ENCODE data around the gene ARHGEF10L.

The ARHGEF10L gene

GRCh38 chr1:17635276-17635675, 95.8 kb downstream of the ARHGEF10L start:
- DNase-seq = no peak

- DNase-seq = no peak
Observed at GRCh38 chr1:17635811-17636210, 96.3 kb downstream of the ARHGEF10L start.

- DNase-seq = peak; percentile 73
Observed at GRCh38 chr1:17636612-17637011, 97.1 kb downstream of the ARHGEF10L start.

- no peak for DNase-seq
Observed at GRCh38 chr1:17637055-17637454, 97.6 kb downstream of the ARHGEF10L start.

GRCh38 chr1:17639703-17640340, 100.3 kb downstream of the ARHGEF10L start:
- DNase-seq = no peak

GRCh38 chr1:17640393-17640792, 100.9 kb downstream of the ARHGEF10L start:
- no peak for DNase-seq

- DNase-seq = no peak
Observed at GRCh38 chr1:17640975-17641374, 101.5 kb downstream of the ARHGEF10L start.

- DNase-seq = no peak
Observed at GRCh38 chr1:17642169-17642568, 102.7 kb downstream of the ARHGEF10L start.

GRCh38 chr1:17642943-17643342, 103.4 kb downstream of the ARHGEF10L start:
- no peak for DNase-seq

- DNase-seq = no peak
Observed at GRCh38 chr1:17643861-17644703, 104.6 kb downstream of the ARHGEF10L start.

GRCh38 chr1:17645068-17645911, 105.8 kb downstream of the ARHGEF10L start:
- DNase-seq = no peak

- no peak for DNase-seq
Observed at GRCh38 chr1:17646444-17647280, 107.2 kb downstream of the ARHGEF10L start.

GRCh38 chr1:17648457-17649145, 109.1 kb downstream of the ARHGEF10L start:
- peak; percentile 21 for DNase-seq

- no peak for DNase-seq
Observed at GRCh38 chr1:17649371-17650106, 110.0 kb downstream of the ARHGEF10L start.

- DNase-seq = no peak
Observed at GRCh38 chr1:17653276-17653675, 113.8 kb downstream of the ARHGEF10L start.

GRCh38 chr1:17653728-17654351, 114.3 kb downstream of the ARHGEF10L start:
- DNase-seq = peak; percentile 41

- no peak for DNase-seq
Observed at GRCh38 chr1:17654519-17654918, 115.0 kb downstream of the ARHGEF10L start.

GRCh38 chr1:17655169-17655568, 115.7 kb downstream of the ARHGEF10L start:
- no peak for DNase-seq

- DNase-seq = no peak
Observed at GRCh38 chr1:17655922-17656321, 116.4 kb downstream of the ARHGEF10L start.

- DNase-seq = no peak
Observed at GRCh38 chr1:17657436-17657835, 117.9 kb downstream of the ARHGEF10L start.

All from fibroblast of skin of scalp (primary cell).